Heart left ventricle (tissue), 16 donors: ENCODE results near the gene DRC7. TPM values are rescaled to one million over a fixed set of nuclear protein-coding genes. Genes with fewer than 3 reads are reported as not detected.
"Not testable (repeated sequence)": the region's sequence is repeated elsewhere in the genome, so short reads cannot be mapped to it uniquely, and the experiment has no call there.

ENCODE experiments used
- ATAC-seq, 4 donors: fragments of 200-7000 bp; cut with Tn5 transposase; one replicate each; pipeline ENCODE4 v1.9.1; 2020 to 2022; ENCODE audit warnings: moderate library complexity in 4 of 4, mild to moderate bottlenecking in 3 of 4, moderate number of reproducible peaks in 1 of 4
- DNase-seq, 5 donors: peaks; one replicate each; pipeline ENCODE4 v3.0.0-alpha.2; 2020
- H3K27ac ChIP-seq, 12 donors: fragments of 200-600 bp; sonication (generic) in 4 of 12; one replicate each; pipeline versions ENCODE4 v1.5.0 to v1.8.0; 2016 to 2022; ENCODE audit warnings: mild to moderate bottlenecking in 2 of 12
- H3K27me3 ChIP-seq, 9 donors: fragments of 200-600 bp; sonication (generic) in 2 of 9; one replicate each; pipeline versions ENCODE4 v1.5.1 to v1.8.0; 2016 to 2022; ENCODE audit warnings: mild to moderate bottlenecking in 3 of 9
- H3K36me3 ChIP-seq, 9 donors: fragments of 200-600 bp; sonication (generic) in 2 of 9; one replicate each; pipeline versions ENCODE4 v1.5.0 to v1.8.0; 2018 to 2022; ENCODE audit warnings: mild to moderate bottlenecking in 2 of 9
- H3K4me1 ChIP-seq, 12 donors: fragments of 200-600 bp; sonication (generic) in 4 of 12; one replicate each; pipeline versions ENCODE4 v1.5.0 to v1.8.0; 2016 to 2022; ENCODE audit warnings: mild to moderate bottlenecking in 3 of 12
- H3K4me3 ChIP-seq, 12 donors: fragments of 200-600 bp; sonication (generic) in 4 of 12; one replicate each; pipeline versions ENCODE4 v1.5.0 to v1.8.0; 2017 to 2022; ENCODE audit warnings: mild to moderate bottlenecking in 9 of 12, moderate library complexity in 4 of 12
- H3K9me3 ChIP-seq, 12 donors: fragments of 200-600 bp; sonication (generic) in 4 of 12; one replicate each; pipeline versions ENCODE4 v1.5.0 to v1.8.0; 2016 to 2022; ENCODE audit warnings: mild to moderate bottlenecking in 1 of 12
- POLR2A ChIP-seq, 2 donors: fragments of 450-650 bp; IDR thresholded peaks; one replicate each; pipeline ENCODE4 v1.6.1; 2017; ENCODE audit warnings: antibody characterized with exemption in 2 of 2, mild to moderate bottlenecking in 2 of 2, moderate library complexity in 2 of 2
- WGBS, 4 donors: extraction: QIAGEN DNeasy Blood & Tissue Kit in 2 of 4; methylation state at CpG; one replicate each; pipeline versions ENCODE4 v1.1.5 to v1.1.7; 2013 to 2018; 5-methylcytosine and 5-hydroxymethylcytosine counted together
- intact Hi-C, 10 donors: fragments of 100-400 bp; cut with DNase I; formaldehyde crosslinking; loops; one replicate each; pipeline versions ENCODE4 v1.11.1 to v1.14.2; 2022
- polyA plus RNA-seq, 2 donors: library from polyadenylated mRNA; stranded (reverse); fragments of 200-250 nt; gene quantifications; one replicate each; pipeline ENCODE4 v1.2.3, GENCODE V29; 2013
- total RNA-seq, 9 donors: library from RNA; depleted of rRNA in 2 of 9; stranded (reverse); fragments of >200 nt in 2 of 9; fragmentation: NEBNext Ultra II Directional in 3 of 9; extraction: Animal tissue kit (Norgen Biotek cat#: 25700) in 3 of 9; gene quantifications; one replicate each; pipeline versions ENCODE4 v1.1.0 to v1.2.4, GENCODE V29; 2016 to 2023
- TF ChIP-seq, protein P1 (sequence below), 12 donors: fragments of 200-600 bp; sonication (generic) in 4 of 12; IDR thresholded peaks; one replicate each; pipeline versions ENCODE4 v1.5.0 to v1.8.0; 2018 to 2022; ENCODE audit warnings: antibody characterized with exemption in 12 of 12, mild to moderate bottlenecking in 5 of 12
- donor health status: ischemic (EF 13 %, LVEDD 7.1; RV severe dilation, severe dysfunction).
- donor health status: healthy with polysubstance abuse.
- donor health status: DM: no; HTN: yes; CAD: no.
- donor health status: DM: no; HTN: no; CAD: no.
- donor health status: ischemic (EF 25% LVEDD 6.9; RV normal size, moderate dysfunction).
- donor health status: ischemic (EF 25% LVEDD 5.7; RV mildly dilated, moderate dysfunction).
- donor health status: healthy.
- donor health status: DM: yes; HTN: yes; CAD: no.
- donor health status: ischemic (EF 35%, LVEDD 5.7; RV mildly dilated, moderate dysfunction).
- donor health status: nonischemic (EF 11% LVEDD 7.7; RV severe dilation, severe dysfunction).
- donor health status: DM: yes; HTN: yes; CAD: no.
- donor health status: PGD.
- donor health status: ischemic (EF 29% LVEDD 5.4; RV normal size, mild dysfunction).
- donor health status: nonischemic (EF 23%, LVEDD 6.1; RV moderate dilation, normal function).

DRC7 gene
- total and polyA plus RNA-seq, 11 donors: 0.29 TPM; not detected in 10

DNA sequence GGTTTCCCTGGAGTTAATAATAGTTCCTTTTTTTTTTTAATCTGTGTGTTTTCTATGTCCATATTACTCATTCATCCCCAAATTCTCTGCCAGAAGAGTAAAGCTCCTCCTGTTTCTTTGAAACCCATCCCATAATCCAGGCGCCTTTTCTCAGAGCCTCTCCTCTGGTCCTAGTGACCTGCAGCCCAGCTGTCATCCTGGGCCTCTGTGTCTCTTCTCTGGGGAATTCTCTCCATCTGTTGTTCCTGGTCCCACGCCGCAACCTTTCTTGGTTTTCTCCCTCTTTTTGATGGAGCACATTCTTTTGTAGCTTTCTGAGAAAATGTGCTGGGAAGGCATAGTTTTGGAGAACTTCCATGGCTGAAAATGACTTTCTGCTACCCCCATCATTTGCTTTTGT is 51.2 kb downstream of the DRC7 start:
- DNase-seq (no peak), ATAC-seq (no peak)
- Histone ChIP-seq H3K4me1 (peaks cover 0 to 10% (median 4%) of the 10 kb centered on the region in 12 donors), H3K9me3 (no peaks in the 10 kb centered on the region), H3K27me3 (no peaks in the 10 kb centered on the region), H3K27ac (no peak overlapping the region), H3K4me3 (no peak overlapping the region), H3K36me3 (peaks cover 0 to 12% (median 0%) of the 10 kb centered on the region in 9 donors)
- WGBS, 4 donors: 94 to 99% (median 98%) methylated on average over 3 of the region's 3 CpGs
- intact Hi-C loops: no loop called here
- no peak for TF ChIP-seq POLR2A (IDR thresholded peaks at IDR 0.05)
- TF ChIP-seq, protein P1, sequence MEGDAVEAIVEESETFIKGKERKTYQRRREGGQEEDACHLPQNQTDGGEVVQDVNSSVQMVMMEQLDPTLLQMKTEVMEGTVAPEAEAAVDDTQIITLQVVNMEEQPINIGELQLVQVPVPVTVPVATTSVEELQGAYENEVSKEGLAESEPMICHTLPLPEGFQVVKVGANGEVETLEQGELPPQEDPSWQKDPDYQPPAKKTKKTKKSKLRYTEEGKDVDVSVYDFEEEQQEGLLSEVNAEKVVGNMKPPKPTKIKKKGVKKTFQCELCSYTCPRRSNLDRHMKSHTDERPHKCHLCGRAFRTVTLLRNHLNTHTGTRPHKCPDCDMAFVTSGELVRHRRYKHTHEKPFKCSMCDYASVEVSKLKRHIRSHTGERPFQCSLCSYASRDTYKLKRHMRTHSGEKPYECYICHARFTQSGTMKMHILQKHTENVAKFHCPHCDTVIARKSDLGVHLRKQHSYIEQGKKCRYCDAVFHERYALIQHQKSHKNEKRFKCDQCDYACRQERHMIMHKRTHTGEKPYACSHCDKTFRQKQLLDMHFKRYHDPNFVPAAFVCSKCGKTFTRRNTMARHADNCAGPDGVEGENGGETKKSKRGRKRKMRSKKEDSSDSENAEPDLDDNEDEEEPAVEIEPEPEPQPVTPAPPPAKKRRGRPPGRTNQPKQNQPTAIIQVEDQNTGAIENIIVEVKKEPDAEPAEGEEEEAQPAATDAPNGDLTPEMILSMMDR (IDR thresholded peaks at IDR 0.05): no peak

DNA sequence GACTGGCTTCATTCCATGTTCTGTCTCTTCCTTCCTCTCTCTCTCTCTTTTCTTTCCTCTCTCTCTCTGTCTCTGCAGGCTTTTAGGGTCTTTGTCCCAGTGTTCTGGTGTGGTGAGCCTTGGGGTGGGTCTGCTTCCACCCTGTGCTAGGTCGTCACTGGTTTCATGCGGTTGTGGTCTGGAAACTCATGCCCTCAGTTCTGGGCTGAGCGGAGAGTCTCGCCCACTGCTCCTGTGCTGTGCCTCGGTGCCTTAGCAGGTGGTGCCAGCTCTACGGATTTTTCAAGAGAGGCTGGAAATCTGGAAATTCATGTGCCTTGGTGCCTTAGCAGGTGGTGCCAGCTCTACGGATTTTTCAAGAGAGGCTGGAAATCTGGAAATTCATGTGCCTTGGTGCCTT is 51.7 kb downstream of the DRC7 start:
- Histone ChIP-seq H3K4me1 (peaks cover 0 to 10% (median 4%) of the 10 kb centered on the region in 12 donors), H3K36me3 (peaks cover 0 to 12% (median 2%) of the 10 kb centered on the region in 9 donors)
- intact Hi-C loops, H3K27ac ChIP-seq, DNase-seq, H3K4me3 ChIP-seq, ATAC-seq, H3K27me3 ChIP-seq, H3K9me3 ChIP-seq: not testable (repeated sequence)
- WGBS, 4 donors: 81 to 94% (median 93%) methylated on average over 7 of the region's 7 CpGs

DNA sequence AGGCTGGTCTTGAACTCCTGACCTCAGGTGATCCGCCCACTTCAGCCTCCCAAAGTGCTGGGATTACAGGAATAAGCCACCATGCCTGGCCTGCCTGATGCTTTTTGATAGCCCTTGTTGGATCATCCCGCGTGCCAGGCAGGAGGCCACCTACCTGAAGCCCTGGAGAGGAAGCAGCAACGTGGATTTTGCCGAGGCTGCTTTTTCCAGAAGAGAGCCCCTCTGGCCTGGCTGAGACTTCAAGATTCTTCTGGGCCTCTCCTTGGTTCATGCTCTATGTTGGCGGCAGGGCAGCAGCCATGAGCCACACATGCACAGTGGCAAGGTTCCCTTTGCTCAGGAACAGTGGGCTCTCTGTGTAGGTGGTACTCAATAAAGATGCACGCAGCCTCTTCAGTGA is 52.5 kb downstream of the DRC7 start:
- WGBS, 4 donors: 92 to 100% (median 94%) methylated on average over 5 to 7 of the region's 7 CpGs
- no peaks in the 10 kb centered on the region for H3K27me3 ChIP-seq
- H3K9me3 ChIP-seq: no peaks in the 10 kb centered on the region
- H3K27ac ChIP-seq: no peak overlapping the region
- ATAC-seq: no peak
- no peak overlapping the region for H3K4me3 ChIP-seq
- intact Hi-C loops: no loop called here
- H3K4me1 ChIP-seq: peaks cover 0 to 5% (median 3%) of the 10 kb centered on the region in 12 donors
- peak in 1 of 5 donors; percentile 4 for DNase-seq
- peaks cover 0 to 19% (median 3%) of the 10 kb centered on the region in 9 donors for H3K36me3 ChIP-seq
- TF ChIP-seq POLR2A (IDR thresholded peaks at IDR 0.05): no peak
- TF ChIP-seq, protein P1 (IDR thresholded peaks at IDR 0.05): no peak

DNA sequence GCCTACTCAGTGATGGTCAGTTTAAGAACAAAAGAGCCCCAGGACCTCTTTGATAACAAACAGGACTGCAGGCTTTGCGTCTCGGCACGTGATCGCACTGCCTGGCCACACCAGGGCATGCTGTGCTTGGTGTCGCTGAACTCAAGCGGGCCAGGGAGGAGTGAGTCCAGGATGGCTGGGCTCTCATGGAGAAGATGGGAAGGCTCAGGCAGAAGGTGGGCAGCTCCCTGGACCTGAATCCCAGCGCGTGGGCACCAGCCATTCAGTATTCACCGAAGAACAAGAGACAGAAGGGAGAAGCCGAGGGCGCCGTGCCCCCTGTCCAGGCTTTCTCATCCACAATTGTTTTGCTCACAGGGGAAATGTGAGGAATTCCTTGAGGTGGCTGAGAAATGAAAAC is 52.9 kb downstream of the DRC7 start:
- H3K4me1 ChIP-seq: peaks cover 0 to 3% (median 0%) of the 10 kb centered on the region in 12 donors
- 90 to 97% (median 96%) methylated on average over 12 of the region's 12 CpGs for WGBS, 4 donors
- DNase-seq (no peak), ATAC-seq (no peak)
- no peak overlapping the region for H3K4me3 ChIP-seq
- H3K27ac ChIP-seq: no peak overlapping the region
- no peaks in the 10 kb centered on the region for H3K9me3 ChIP-seq
- no peak for TF ChIP-seq POLR2A (IDR thresholded peaks at IDR 0.05)
- TF ChIP-seq, protein P1 (IDR thresholded peaks at IDR 0.05): no peak
- no peaks in the 10 kb centered on the region for H3K27me3 ChIP-seq
- intact Hi-C loops: no loop called here
- peaks cover 0 to 20% (median 3%) of the 10 kb centered on the region in 9 donors for H3K36me3 ChIP-seq

- Histone ChIP-seq H3K27me3 (no peaks in the 10 kb centered on the region), H3K4me3 (no peak overlapping the region), H3K4me1 (peaks cover 0 to 3% (median 0%) of the 10 kb centered on the region in 12 donors), H3K27ac (no peak overlapping the region), H3K9me3 (no peaks in the 10 kb centered on the region), H3K36me3 (peaks cover 0 to 22% (median 3%) of the 10 kb centered on the region in 9 donors)
- no peak for ATAC-seq
- intact Hi-C loops: no loop called here
- TF ChIP-seq POLR2A (IDR thresholded peaks at IDR 0.05): no peak
- TF ChIP-seq, protein P1 (IDR thresholded peaks at IDR 0.05): no peak
- peak in 1 of 5 donors; percentile 4 for DNase-seq
- WGBS, 4 donors: 85 to 100% (median 96%) methylated on average over 3 to 6 of the region's 6 CpGs
These were observed 53.4 kb downstream of the DRC7 start for GRCh38 chr16:57747996-57748395.
